ENCODE data around the gene PGLYRP4. TPM values are rescaled to one million over a fixed set of nuclear protein-coding genes. Genes with fewer than 3 reads are reported as not detected.
"Not testable (repeated sequence)": the region's sequence is repeated elsewhere in the genome, so short reads cannot be mapped to it uniquely, and the experiment has no call there.

Gene PGLYRP4
- total RNA-seq, 1 donor from 2014 or later: not detected

- intact Hi-C loops (cut with micrococcal nuclease): no loop called here
- ATAC-seq (no peak), DNase-seq (no peak)
Observed at GRCh38 chr1:153344718-153345025, 4.0 kb downstream of the PGLYRP4 start.

GRCh38 chr1:153343811-153344717 lies 4.6 kb downstream of the PGLYRP4 start:
- intact Hi-C loops (cut with micrococcal nuclease): no loop called here
- DNase-seq: no peak
- no peak for ATAC-seq

GRCh38 chr1:153343040-153343681 lies 5.5 kb downstream of the PGLYRP4 start:
- DNase-seq (no peak), ATAC-seq (no peak)
- intact Hi-C loops (cut with micrococcal nuclease): no loop called here

- no peak for ATAC-seq
- intact Hi-C loops (cut with micrococcal nuclease): no loop called here
- DNase-seq: no peak
Observed at GRCh38 chr1:153342178-153342577, 6.5 kb downstream of the PGLYRP4 start.

- ATAC-seq (no peak), DNase-seq (no peak)
- intact Hi-C loops (cut with micrococcal nuclease): no loop called here
Observed at GRCh38 chr1:153341431-153341934, 7.2 kb downstream of the PGLYRP4 start.

- ATAC-seq (no peak), DNase-seq (no peak)
- intact Hi-C loops (cut with micrococcal nuclease): no loop called here
Observed at GRCh38 chr1:153340356-153340755, 8.3 kb downstream of the PGLYRP4 start.

GRCh38 chr1:153339802-153340201 lies 8.8 kb downstream of the PGLYRP4 start:
- intact Hi-C loops (cut with micrococcal nuclease): no loop called here
- no peak for ATAC-seq
- DNase-seq: no peak

- no peak for DNase-seq
- intact Hi-C loops (cut with micrococcal nuclease): no loop called here
- ATAC-seq: no peak
Observed at GRCh38 chr1:153337980-153338853, 10.4 kb downstream of the PGLYRP4 start.

- ATAC-seq (no peak), DNase-seq (no peak)
- intact Hi-C loops (cut with micrococcal nuclease): no loop called here
Observed at GRCh38 chr1:153336650-153337049, 12.0 kb downstream of the PGLYRP4 start.

GRCh38 chr1:153333902-153334301 lies 14.7 kb downstream of the PGLYRP4 start:
- ATAC-seq: no peak
- no peak for DNase-seq
- intact Hi-C loops (cut with micrococcal nuclease): no loop called here

- intact Hi-C loops (cut with micrococcal nuclease): no loop called here
Observed at GRCh38 chr1:153324912-153325311, 23.7 kb downstream of the PGLYRP4 start.

GRCh38 chr1:153322568-153322967 lies 26.1 kb downstream of the PGLYRP4 start:
- no peak for DNase-seq
- intact Hi-C loops (cut with micrococcal nuclease): no loop called here
- no peak for ATAC-seq

More at GRCh38 chr1:153324912-153325311, 23.7 kb downstream of the PGLYRP4 start:
- ATAC-seq: no peak
- no peak for DNase-seq

GRCh38 chr1:153318145-153318544 lies 30.5 kb downstream of the PGLYRP4 start:
- intact Hi-C loops (cut with micrococcal nuclease); ATAC-seq; DNase-seq: not testable (repeated sequence)

- DNase-seq; ATAC-seq; intact Hi-C loops (cut with micrococcal nuclease): not testable (repeated sequence)
Observed at GRCh38 chr1:153316013-153316412, 32.6 kb downstream of the PGLYRP4 start.

GRCh38 chr1:153314388-153314787 lies 34.3 kb downstream of the PGLYRP4 start:
- ATAC-seq; intact Hi-C loops (cut with micrococcal nuclease); DNase-seq: not testable (repeated sequence)

GRCh38 chr1:153313288-153313687 lies 35.4 kb downstream of the PGLYRP4 start:
- intact Hi-C loops (cut with micrococcal nuclease): no loop called here
- ATAC-seq (no peak), DNase-seq (no peak)

- intact Hi-C loops (cut with micrococcal nuclease): no loop called here
- ATAC-seq: no peak
- no peak for DNase-seq
Observed at GRCh38 chr1:153312570-153313186, 36.0 kb downstream of the PGLYRP4 start, which contains the start of gene PGLYRP3. Gene PGLYRP3 (minus strand): TSS chr1:153312952. CDS start chr1:153310665, 2,287 bp downstream.

- intact Hi-C loops (cut with micrococcal nuclease): no loop called here
- ATAC-seq: no peak
- DNase-seq: no peak
Observed at GRCh38 chr1:153310526-153310925, 38.1 kb downstream of the PGLYRP4 start.

- intact Hi-C loops (cut with micrococcal nuclease): no loop called here
- ATAC-seq (no peak), DNase-seq (no peak)
Observed at GRCh38 chr1:153309441-153309840, 39.2 kb downstream of the PGLYRP4 start.
